Testis (tissue), 3 donors: ENCODE measurements around the gene BAIAP2L1. TPM values are rescaled to one million over a fixed set of nuclear protein-coding genes. Genes with fewer than 3 reads are reported as not detected.
"Not testable (repeated sequence)": the region's sequence is repeated elsewhere in the genome, so short reads cannot be mapped to it uniquely, and the experiment has no call there.

Experiments
- DNase-seq: peaks from one replicate; pipeline ENCODE4 v3.0.0-alpha.2; 2019
- H3K27ac ChIP-seq, 2 donors: fragments of 200-600 bp; sonication (generic); one replicate each; pipeline ENCODE4 v1.5.1; 2019
- H3K27me3 ChIP-seq: fragments of 200-600 bp; sonication (generic); one replicate; pipeline ENCODE4 v1.5.1; 2019
- H3K36me3 ChIP-seq: fragments of 200-600 bp; sonication (generic); one replicate; pipeline ENCODE4 v1.5.1; 2017; ENCODE audit warnings: low read depth; ENCODE audit errors: missing control alignments
- H3K4me1 ChIP-seq: fragments of 200-600 bp; sonication (generic); one replicate; pipeline ENCODE4 v1.5.1; 2019
- H3K4me3 ChIP-seq, 2 donors: fragments of 200-600 bp; sonication (generic); one replicate each; pipeline ENCODE4 v1.5.1; 2017 to 2019
- H3K9me3 ChIP-seq: fragments of 200-600 bp; sonication (generic); one replicate; pipeline ENCODE4 v1.5.1; 2017
- CTCF ChIP-seq, 3 experiments: fragments of 450-650 bp in 2 of 3; fragments of 200-600 bp in 1 of 3; sonication (generic) in 1 of 3; IDR thresholded peaks; one replicate each; pipeline ENCODE4 v1.5.1; 2016 to 2019; ENCODE audit warnings: antibody characterized with exemption in 3 of 3, mild to moderate bottlenecking in 2 of 3, moderate library complexity in 1 of 3
- POLR2A ChIP-seq: fragments of 450-650 bp; IDR thresholded peaks from one replicate; pipeline ENCODE4 v1.6.1; 2017; ENCODE audit warnings: antibody characterized with exemption, mild to moderate bottlenecking, moderate library complexity
- WGBS, 2 donors: methylation state at CpG; one replicate each; pipeline ENCODE4 v1.1.5; 2018; 5-methylcytosine and 5-hydroxymethylcytosine counted together
- intact Hi-C: fragments of 100-400 bp; cut with DNase I; formaldehyde crosslinking; loops from one replicate; pipeline ENCODE4 v1.15.1; 2023; ENCODE audit warnings: low total_unique reads
- polyA plus RNA-seq: library from polyadenylated mRNA; stranded (reverse); fragments of 350-450 nt; fragmentation: Illumina TruSeq; extraction: RNeasy Lipid Tissue Mini Kit (QIAGEN cat#74804); gene quantifications from one replicate; pipeline ENCODE4 v1.2.3, GENCODE V29; 2014; ENCODE audit warnings: low read depth, low replicate concordance; ENCODE audit not compliant: insufficient read depth
- total RNA-seq, 2 donors: library from RNA; depleted of rRNA; stranded (reverse); fragments of >200 nt; gene quantifications; one replicate each; pipeline ENCODE4 v1.2.3, GENCODE V29; 2016

BAIAP2L1 gene
- total and polyA plus RNA-seq, 3 donors from 2014 or later: 16.8 to 24.2 (median 23.5) TPM

- no peaks in the 10 kb centered on the region for H3K27me3 ChIP-seq
- WGBS, 2 donors: 51 to 62% methylated on average over 5 of the region's 5 CpGs
- H3K4me1 ChIP-seq: no peaks in the 10 kb centered on the region
- no peaks in the 10 kb centered on the region for H3K9me3 ChIP-seq
- H3K36me3 ChIP-seq: no peaks in the 10 kb centered on the region
- TF ChIP-seq POLR2A: no peak
- no peak for TF ChIP-seq CTCF (IDR thresholded peaks at IDR 0.05)
- intact Hi-C loops: no loop called here
- H3K4me3 ChIP-seq: no peak overlapping the region
- H3K27ac ChIP-seq: no peak overlapping the region
- DNase-seq: no peak
Observed at GRCh38 chr7:98394377-98394836, 6.5 kb downstream of the BAIAP2L1 start.

GRCh38 chr7:98387544-98388226 lies 13.2 kb downstream of the BAIAP2L1 start:
- WGBS, 2 donors: 94% methylated on average over 9 of the region's 9 CpGs
- DNase-seq: no peak
- Histone ChIP-seq H3K36me3 (no peaks in the 10 kb centered on the region), H3K9me3 (no peaks in the 10 kb centered on the region), H3K27ac (no peak overlapping the region), H3K4me3 (no peak overlapping the region), H3K4me1 (no peaks in the 10 kb centered on the region), H3K27me3 (no peaks in the 10 kb centered on the region)
- intact Hi-C loops: no loop called here
- TF ChIP-seq POLR2A: no peak
- TF ChIP-seq CTCF (IDR thresholded peaks at IDR 0.05): no peak

- TF ChIP-seq CTCF (IDR thresholded peaks at IDR 0.05): no peak
- TF ChIP-seq POLR2A: no peak
- no peaks in the 10 kb centered on the region for H3K4me1 ChIP-seq
- 86 to 90% methylated on average over 8 of the region's 8 CpGs for WGBS, 2 donors
- H3K4me3 ChIP-seq: no peak overlapping the region
- intact Hi-C loops: no loop called here
- no peak for DNase-seq
- H3K27ac ChIP-seq: no peak overlapping the region
- H3K36me3 ChIP-seq: no peaks in the 10 kb centered on the region
- no peaks in the 10 kb centered on the region for H3K27me3 ChIP-seq
- H3K9me3 ChIP-seq: no peaks in the 10 kb centered on the region
Observed at GRCh38 chr7:98387131-98387530, 13.8 kb downstream of the BAIAP2L1 start.

GRCh38 chr7:98385532-98385931 lies 15.4 kb downstream of the BAIAP2L1 start:
- H3K4me1 ChIP-seq, H3K27ac ChIP-seq, DNase-seq, H3K4me3 ChIP-seq, H3K36me3 ChIP-seq, H3K27me3 ChIP-seq, intact Hi-C loops, H3K9me3 ChIP-seq: not testable (repeated sequence)
- 82 to 85% methylated on average over 5 of the region's 5 CpGs for WGBS, 2 donors

GRCh38 chr7:98378210-98378819 lies 22.6 kb downstream of the BAIAP2L1 start:
- no peaks in the 10 kb centered on the region for H3K9me3 ChIP-seq
- WGBS, 2 donors: 67 to 82% methylated on average over 9 of the region's 9 CpGs
- intact Hi-C loops: no loop called here

More at GRCh38 chr7:98378210-98378819, 22.6 kb downstream of the BAIAP2L1 start:
- Histone ChIP-seq H3K4me3 (no peak overlapping the region), H3K36me3 (no peaks in the 10 kb centered on the region), H3K27me3 (no peaks in the 10 kb centered on the region), H3K27ac (no peak overlapping the region), H3K4me1 (no peaks in the 10 kb centered on the region)
- DNase-seq: no peak
- no peak for TF ChIP-seq CTCF (IDR thresholded peaks at IDR 0.05)
- TF ChIP-seq POLR2A: no peak
